NCI-H2227 (cell line): ENCODE data around the gene GNG7.
A peak's percentile ranks its signal among the peaks of the same experiment; 100 is the strongest.
"Not testable (repeated sequence)": the region's sequence is repeated elsewhere in the genome, so short reads cannot be mapped to it uniquely, and the experiment has no call there.

ENCODE experiments used
- DNase-seq: peaks from one replicate; lab custom pipeline; 2025; ENCODE audit not compliant: unreplicated experiment; lab: John Stamatoyannopoulos, UW

Gene GNG7

DNA sequence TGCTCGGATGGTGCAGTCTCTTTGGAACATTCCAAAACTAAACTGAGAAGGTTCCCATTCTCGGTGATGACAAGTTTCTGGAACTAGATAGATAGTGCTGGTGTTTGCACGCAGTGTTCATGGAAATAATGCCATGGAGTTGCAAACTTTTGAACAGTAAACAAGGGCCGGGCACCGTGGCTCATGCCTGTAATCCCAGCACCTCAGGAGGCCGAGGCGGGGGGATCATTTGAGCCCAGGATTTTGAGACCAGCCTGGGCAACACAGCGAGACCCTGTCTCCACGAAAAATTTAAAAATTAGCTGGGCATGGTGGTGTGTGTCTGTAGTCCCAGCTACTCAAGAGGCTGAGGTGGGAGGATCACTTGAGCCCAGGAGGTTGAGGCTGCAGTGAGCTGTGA is 95.7 kb downstream of the GNG7 start:
- DNase-seq: not testable (repeated sequence)

DNA sequence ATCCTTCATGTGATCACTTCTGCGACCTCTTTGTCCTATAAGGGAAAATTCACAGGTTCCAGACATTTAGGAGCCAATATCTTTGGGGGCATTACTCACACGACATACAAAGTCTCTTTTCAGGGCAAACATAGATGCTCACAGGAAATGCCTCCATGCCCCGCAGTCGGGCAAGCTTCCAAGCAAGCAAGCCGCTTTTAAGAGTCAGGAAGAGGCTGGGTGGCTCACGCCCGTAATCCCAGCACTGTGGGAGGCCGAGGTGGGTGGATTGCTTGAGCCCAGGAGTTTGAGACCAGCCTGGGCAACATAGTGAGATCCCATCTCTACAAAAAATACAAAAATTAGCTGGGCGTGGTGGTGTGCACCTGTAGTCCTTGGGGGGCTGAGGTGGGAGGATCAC is 96.6 kb downstream of the GNG7 start:
- DNase-seq: not testable (repeated sequence)

DNA sequence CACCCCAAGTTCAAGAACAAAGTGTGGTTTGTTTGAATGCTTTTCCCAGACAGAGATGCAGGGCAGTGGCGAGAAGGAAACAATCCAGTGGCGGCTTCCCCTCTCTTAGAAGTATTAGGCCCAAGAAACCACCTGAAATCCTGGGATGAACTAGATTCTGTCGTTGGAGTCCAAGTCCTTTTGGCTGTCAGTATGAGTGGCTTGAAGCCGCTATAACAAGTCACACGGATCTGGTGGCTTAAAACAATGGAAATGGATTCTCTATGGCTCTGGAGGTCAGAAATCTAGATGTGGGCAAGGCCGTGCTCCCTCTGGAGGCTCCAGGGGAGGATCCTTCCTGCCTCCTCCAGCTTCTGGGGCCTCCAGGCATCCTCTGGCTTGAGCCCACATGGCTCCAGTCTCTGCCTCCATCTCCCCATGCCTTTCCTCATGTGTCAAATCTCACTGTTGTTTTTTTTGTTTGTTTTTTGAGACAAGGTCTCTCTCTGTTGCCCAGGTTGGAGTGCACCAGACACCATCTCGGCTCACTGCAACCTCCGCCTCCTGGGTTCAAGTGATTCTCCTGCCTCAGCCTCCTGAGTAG is 97.7 kb downstream of the GNG7 start:
- DNase-seq: no peak

DNA sequence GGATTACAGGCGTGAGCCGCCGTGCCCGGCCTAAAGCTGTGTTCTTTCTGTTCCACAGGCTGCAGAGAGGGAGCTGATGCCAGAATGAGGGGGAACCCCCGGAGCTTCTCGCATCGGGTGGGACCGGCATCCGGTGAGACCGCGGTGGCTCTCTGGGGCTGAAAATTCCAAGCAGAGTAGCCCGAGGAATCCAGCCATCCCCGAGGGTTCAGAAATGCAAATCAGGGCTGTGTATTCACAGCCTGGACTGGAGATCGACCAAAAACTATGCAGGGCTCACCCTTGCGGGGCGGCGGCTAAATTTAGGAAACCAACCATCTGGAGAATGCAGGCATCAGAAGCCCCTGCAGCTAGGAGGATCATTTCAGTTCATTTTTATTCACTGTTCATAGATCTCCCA is 99.2 kb downstream of the GNG7 start:
- DNase-seq: no peak

DNA sequence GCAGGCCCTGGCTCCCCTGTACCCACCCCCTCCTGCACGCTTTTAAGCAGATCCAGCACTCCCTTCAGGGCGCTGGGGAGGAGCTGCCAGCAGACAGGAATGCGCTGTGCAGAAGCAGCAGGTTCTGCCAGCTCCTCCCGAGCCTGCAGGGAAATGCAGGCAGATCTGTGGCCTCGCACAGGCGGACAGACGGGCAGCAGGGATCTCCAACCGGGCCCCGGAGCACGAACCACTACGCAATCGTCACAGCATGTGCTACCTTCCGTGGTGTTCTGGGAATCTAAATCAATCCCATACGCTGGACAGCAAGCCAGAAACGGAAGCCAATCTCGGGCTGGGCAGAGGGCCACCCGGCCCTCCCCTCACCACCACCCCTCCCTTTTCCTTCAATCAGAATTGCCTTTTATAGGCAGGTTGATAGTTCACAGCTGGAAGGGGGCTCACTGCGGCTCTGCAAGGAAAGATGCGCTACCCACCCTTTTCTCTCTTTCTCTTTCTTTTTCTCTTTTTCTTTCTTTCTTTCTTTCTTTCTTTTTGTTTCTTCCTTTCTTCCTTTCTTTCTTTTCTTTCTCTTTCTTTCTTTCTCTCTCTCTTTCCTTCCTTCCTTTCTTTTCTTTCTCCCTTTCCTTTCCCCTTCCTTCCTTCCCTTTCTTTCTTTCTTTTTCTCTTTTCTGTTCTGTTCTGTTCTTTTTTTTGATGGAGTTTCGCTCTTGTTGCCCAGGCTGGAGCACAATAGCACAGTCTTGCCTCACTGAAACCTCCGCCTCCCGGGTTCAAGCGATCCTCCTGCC is 99.9 kb downstream of the GNG7 start:
- peak; percentile 64 for DNase-seq

DNA sequence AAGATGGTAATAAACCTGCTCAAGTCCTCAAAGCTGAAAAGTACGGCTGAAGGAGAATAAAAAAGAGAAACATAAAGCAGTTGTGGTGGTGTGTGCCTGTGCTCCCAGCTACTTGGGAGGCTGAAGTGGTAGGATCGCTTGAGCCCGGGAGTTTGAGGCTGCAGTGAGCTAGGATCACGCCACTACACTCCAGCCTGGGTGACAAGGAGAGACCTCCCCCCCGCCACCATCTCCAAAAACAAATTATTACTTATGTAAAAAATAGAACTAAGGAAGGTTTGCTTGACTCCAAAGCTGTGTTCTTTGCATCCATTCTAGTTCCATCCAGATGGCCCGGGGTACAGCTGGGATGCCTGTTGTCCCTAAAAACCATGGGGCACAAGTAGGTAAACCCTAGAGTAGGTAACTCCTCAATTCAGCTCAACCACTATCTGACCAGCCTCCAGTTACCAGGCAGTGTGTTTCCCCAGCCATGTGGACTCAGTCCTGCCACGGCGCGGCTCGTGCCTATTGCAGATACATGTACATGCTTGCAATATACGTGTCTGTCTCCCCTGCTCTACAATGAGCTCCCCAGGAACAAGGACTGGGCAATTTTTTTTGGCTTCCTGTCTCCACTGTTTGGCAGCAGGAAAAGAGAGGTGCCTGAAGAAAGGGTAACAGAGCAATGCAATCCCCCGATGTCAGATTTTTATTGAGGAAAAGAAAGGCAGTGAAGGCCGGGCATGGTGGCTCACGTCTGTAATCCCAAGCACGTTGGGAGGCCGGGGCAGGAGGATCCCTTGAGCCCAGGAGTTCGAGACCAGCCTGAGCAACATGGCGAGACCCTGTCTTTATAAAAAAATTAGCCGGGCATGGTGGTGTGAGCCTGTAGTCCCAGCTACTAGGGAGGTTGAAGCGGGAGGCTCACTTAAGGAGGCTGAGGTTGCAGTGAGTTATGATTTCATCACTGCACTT is 101.3 kb downstream of the GNG7 start:
- no peak for DNase-seq

DNA sequence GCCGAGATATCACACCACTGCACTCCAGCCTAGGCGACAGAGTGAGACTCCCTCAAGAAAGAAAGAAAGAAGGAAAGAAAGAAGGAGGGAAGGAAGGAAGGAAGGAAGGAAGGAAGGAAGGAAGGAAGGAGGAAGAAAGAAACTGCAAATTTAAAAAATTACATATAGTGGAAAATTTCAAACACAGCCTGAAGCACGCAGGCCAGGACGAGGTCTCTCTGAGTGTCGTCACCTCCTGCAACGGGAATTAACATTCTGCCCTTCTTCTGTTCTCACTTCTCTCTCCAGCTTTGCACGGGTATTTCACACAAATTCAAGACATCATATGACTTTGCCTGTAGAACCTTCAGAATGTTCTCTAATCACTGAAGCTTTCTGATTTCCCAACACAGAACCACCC is 108.2 kb downstream of the GNG7 start:
- DNase-seq: no peak

DNA sequence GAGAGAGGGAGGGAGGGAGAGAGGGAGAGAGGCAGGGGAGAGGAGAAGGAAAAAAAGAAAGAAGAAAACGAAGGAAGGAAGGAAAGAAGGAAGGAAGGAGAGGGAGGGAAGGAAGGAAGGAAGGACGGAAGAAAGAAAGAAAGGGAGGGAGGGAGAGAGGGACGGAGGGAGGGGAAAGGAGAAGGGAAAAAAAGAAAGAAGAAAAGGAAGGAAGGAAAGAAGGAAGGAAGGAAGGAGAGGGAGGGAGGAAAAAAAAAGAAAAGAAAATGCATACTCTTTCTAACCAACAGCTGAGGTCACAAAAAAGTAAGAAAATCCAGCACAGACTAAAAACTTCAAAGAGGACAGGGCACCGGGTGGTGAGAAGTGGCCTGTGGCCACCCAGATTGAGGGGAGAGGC is 109.7 kb downstream of the GNG7 start:
- DNase-seq: no peak

DNA sequence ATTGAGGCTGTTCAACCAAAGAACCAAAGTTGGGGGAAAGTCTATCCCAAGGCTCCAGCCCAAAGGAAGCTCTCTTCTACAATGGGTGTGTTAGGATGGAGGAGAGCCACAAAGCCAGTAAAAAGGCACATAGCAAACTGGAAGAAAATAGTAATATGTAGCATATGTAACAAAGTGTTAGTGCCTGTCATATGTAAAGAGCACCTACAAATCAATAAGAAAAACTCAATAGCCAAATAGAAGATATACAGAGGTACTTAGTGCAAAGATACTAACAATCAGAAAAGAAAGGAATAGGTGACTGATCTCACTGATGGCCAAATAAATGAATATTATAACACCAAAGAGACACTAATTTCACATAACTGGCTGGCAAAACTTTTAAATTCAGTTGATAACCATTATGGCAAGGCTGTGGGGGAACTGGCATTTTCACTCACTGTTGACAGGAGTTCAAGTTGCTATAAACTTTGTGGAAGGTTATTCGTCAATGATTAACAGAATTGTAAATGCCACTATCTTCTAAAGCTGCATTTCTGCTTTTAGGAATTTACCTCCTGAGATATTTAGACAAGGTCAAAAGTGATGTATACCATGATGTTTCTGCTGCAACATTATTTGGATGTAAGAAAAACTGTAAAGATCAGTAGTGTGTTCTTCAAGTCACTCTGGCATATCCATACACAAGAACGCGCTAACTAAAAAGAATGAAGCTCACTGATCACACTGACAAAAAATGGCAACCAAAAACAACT is 110.8 kb downstream of the GNG7 start:
- DNase-seq: no peak

DNA sequence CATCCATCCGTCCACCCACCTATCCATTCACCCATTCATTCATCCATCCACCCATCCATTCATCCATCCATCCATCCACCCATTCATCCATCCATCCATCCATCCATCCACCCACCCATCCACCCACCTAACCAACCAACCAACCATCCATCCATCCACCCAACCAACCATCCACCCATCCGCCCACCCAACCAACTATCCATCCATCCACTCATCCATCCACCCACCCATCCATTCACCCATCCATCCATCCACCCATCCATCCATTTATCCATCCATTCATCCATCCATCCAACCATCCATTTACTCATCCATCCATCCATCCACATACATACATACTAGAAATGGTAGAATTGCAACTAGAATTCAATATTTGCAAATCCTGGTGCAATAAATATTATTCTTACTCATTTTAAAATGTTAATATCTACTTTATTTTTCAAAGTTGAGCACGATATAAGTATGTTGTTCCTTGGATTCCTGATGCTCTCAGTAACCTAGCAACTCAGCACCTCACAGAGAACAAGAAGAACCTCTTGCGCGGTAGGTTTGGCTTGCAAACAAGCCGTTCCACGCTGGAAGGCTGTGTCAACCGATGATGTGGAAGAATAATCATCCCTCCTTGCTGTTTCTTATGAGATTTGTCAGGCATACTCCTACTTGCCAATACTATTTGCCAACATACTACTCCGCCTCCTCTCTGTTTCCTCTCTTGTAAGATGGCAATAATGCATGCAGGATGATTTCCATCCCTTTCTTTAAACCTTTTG is 111.7 kb downstream of the GNG7 start:
- DNase-seq: no peak

GRCh38 chr19:2589441-2589840 is 113.1 kb downstream of the GNG7 start:
- no peak for DNase-seq

DNA sequence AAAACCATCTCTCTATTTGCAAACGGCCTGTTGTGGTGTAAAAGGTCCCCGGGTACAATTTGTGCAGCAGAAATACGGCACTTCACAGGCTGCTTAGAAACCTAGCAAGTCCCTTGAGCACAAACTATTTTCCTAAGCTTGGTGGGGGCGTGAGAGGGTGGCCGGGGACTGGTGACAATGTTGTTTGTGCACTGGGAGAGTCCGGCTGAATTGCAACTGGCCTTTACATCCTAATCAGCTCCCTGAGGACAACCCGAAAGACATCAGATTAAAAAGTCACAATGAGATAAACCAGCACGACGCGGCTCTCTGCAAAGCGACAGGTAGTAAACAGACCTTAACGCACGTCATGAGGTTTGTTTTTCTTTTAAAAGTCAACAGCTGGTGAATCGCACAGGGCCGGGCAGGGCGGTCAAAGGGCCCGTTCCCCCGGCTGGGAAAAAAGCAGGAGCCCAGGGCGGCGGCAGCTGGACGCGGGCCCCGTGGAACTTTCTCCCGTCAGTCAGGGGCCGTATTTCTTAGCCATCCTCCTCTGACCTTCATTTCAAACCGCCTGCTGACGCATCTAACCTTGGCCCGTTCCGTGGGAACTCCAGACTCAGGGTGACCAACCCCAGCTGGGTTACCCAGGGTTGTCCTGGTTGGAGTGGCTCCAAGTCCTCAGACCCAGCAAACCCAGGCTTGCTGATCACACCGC is 114.3 kb downstream of the GNG7 start:
- DNase-seq: no peak

DNA sequence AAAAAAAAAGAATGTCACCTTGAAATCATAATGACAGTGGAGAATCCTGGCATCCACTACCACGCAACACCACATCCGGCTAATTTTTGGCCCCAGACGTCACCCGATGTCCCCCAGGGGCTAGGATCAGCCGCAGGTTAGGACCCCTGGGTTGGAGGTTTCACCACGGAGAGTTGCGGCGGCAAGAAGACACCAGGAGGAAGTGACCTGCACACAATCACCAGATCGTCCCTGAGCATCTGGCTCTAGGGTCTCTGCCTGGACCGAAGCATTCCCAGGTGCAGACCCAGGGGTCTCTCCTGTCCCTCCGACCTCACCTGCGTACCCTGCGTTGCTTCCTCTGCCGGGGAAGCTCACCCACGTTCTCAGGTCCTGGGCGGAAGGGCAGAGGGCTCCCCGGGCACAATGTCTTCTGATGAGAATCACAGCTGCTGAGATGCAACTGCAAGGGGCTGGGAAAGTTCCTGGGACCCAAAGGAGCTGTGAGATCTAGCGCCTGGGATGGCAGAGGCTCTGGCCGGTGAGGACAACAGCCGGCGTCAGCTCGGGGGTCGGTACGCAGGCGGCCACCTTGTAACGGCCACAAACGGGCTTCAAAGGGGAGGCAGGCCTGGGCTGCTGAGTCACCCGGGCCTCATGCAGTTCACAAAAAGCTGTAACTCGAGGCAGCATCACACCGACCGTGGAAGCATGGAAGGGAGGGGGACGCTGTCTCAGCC is 115.3 kb downstream of the GNG7 start:
- DNase-seq: no peak

DNA sequence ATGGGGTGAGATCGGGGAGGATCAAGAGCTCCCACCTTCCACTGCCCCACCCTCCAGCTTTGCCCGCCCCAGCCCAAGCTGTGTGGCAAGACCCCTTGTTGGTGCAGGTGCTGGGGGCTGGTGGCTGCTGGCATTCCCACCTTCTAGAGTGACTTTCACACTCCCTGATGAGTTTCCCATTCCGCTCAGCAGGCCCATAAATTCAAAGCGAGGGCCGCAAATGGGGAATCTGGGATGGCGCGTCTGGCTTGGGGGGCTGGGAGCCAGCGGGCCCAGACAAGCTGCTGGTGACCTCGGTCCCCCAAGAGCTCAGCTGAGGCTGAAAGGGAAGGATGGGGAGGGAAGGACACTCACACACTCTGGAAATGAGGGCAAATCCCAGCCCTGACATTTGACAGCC is 116.3 kb downstream of the GNG7 start:
- no peak for DNase-seq

DNA sequence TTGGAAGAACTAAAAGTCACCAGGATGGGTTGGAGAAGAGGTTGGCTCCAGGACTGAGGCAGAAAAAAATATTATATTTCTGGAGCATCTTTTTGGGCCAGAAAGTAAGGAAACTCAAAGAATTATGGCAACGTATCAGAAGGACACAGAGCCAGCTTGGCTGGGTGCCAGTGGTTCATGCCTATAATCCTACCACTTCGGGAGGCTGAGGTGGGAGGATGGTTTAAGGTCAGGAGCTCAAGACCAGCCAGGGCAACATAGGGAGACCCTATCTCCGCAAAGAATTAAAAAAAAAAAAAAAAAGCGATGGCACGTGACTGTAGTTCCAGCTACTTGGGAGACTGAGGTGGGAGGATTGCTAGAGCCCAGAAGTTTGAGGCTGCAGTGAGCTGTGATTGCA is 118.5 kb downstream of the GNG7 start:
- DNase-seq: no peak

DNA sequence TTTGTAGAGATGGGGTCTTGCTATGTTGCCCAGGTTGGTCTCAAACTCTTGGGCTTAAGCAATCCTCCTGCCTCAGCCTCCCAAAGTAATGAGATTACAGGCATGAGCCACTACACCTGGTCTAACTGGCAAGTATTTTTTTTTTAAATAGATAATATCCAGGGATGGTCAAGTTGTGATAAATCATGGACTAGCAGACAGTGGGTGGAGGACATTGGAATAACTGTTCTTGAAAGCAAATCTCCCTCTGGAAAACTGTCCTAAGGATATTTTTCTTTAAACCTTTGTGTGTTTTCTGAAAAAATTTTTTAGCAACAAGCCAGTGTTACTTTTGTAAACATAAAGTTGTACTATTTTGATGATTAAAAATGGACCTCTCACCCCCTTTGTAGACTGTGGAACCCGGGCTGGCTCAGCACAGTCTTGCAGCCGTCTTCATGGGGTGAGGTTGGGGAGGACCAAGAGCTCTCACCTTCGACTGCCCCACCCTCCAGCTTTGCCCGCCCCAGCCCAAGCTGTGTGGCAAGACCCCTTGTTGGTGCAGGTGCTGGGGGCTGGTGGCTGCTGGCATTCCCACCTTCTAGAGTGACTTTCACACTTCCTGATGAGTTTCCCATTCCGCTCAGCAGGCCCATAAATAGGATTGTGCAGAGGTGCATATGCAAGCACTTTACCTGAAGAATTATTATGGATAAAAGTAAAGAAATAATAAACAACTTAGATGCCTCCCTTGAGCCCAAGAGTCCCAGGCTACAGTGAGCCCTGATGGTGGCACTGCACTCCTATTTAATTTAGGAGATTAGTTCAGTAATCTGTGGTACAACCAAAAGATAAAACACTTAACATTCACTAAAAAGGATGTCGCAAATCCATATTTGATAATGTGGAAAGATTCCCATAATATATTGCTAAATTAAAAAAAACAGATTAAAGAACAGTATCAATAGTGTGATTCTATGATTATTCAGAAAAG is 119.2 kb downstream of the GNG7 start:
- DNase-seq: no peak

- DNase-seq: not testable (repeated sequence)
These were observed 122.1 kb downstream of the GNG7 start for GRCh38 chr19:2580396-2580795.
